ENCODE data around the gene RWDD1. TPM values are rescaled to one million over a fixed set of nuclear protein-coding genes. Genes with fewer than 3 reads are reported as not detected.

The RWDD1 gene
- total RNA-seq, 5 donors from 2014 or later (not counting 1 experiment from before 2014, with no cell fraction given), result 29.3 to 48.9 (median 35.8) TPM

- Histone ChIP-seq H3K9me3 (no peaks in the 10 kb centered on the region), H3K36me3 (ENCODE audit: control insufficient read depth in 2 of 2, extremely low read depth in 1 of 2, insufficient read depth in 1 of 2, low read length in 1 of 2) (peaks cover 0 to 10% of the 10 kb centered on the region in 2 donors), H3K27ac (ENCODE audit: low read length) (peak overlapping the region; percentile 99), H3K4me3 (ENCODE audit: control insufficient read depth in 1 of 2, extremely low read depth in 1 of 2, low read length in 1 of 2) (peak overlapping the region; percentile 92 to 95), H3K27me3 (replicated peaks in 1 of 2; ENCODE audit: control insufficient read depth in 2 of 2, extremely low read depth in 1 of 2, insufficient read depth in 2 of 2, low read length in 1 of 2) (no peaks in the 10 kb centered on the region), H3K4me1 (ENCODE audit: control insufficient read depth in 1 of 2, extremely low read depth in 1 of 2, insufficient read depth in 2 of 2, low read length in 2 of 2) (peaks cover 8 to 25% of the 10 kb centered on the region in 2 experiments)
- Mint-ChIP-seq H3K4me3 (peak overlapping the region; percentile 92 to 100 (median 98)), H3K27ac (peak overlapping the region; percentile 97 to 99), H3K36me3 (peaks cover 16% of the 10 kb centered on the region), H3K27me3 (no peaks in the 10 kb centered on the region), H3K9me3 (no peaks in the 10 kb centered on the region), H3K4me1 (peaks cover 56 to 63% (median 56%) of the 10 kb centered on the region in 3 donors)
- DNase-seq, result no peak
- whole genome bisulfite sequencing (ENCODE audit: insufficient coverage), result no CpG with 5 or more reads among the region's 12 CpGs
- no peak for ATAC-seq (replicated peaks in 1 of 4)
- ChIA-PET CTCF (interaction anchor here (0.5 to 2.3 kb wide), 10 partner anchors 11 to 470 kb away, joined by 3 to 12 read pairs (median 4); no protein-coding TSS in a partner anchor), POLR2A (interaction anchor here (0.5 to 3.6 kb wide), 11 partner anchors 9 to 355 kb away, joined by 3 to 21 read pairs (median 4); partner anchors contain the start of genes TSPYL1 (in 2 of the 2), KPNA5 (in 1 of the 2) and ZUP1 (in 1 of the 2))
Measured at GRCh38 chr6:116571683-116572000, 338 bp downstream of the RWDD1 start.

- Mint-ChIP-seq H3K4me3 (peak overlapping the region; percentile 92 to 100 (median 98)), H3K27me3 (no peaks in the 10 kb centered on the region), H3K4me1 (peaks cover 58 to 69% (median 60%) of the 10 kb centered on the region in 3 donors), H3K36me3 (peaks cover 20% of the 10 kb centered on the region), H3K9me3 (no peaks in the 10 kb centered on the region), H3K27ac (peak overlapping the region; percentile 97 to 99)
- peaks cover 8 to 25% of the 10 kb centered on the region in 2 experiments for H3K4me1 ChIP-seq (ENCODE audit: control insufficient read depth in 1 of 2, extremely low read depth in 1 of 2, insufficient read depth in 2 of 2, low read length in 2 of 2)
- H3K4me3 ChIP-seq (ENCODE audit: control insufficient read depth in 1 of 2, extremely low read depth in 1 of 2, low read length in 1 of 2), result peak overlapping the region; percentile 92 to 95
- H3K36me3 ChIP-seq (ENCODE audit: control insufficient read depth in 2 of 2, extremely low read depth in 1 of 2, insufficient read depth in 1 of 2, low read length in 1 of 2), result peaks cover 0 to 10% of the 10 kb centered on the region in 2 donors
- H3K27ac ChIP-seq (ENCODE audit: low read length), result peak overlapping the region; percentile 99
- POLR2A ChIA-PET, result interaction anchor here (0.7 to 1.3 kb wide), 6 partner anchors 8 to 356 kb away, joined by 3 to 13 read pairs (median 4); partner anchors contain the start of gene KPNA5 (in 1 of the 2)
- ATAC-seq (replicated peaks in 1 of 4) (no peak), DNase-seq (peak in 1 of 35 experiments; percentile 22)
- CTCF ChIA-PET, result interaction anchor here (0.5 to 2.3 kb wide), 11 partner anchors 9 to 333 kb away, joined by 3 to 12 read pairs (median 4); no protein-coding TSS in a partner anchor
- no peaks in the 10 kb centered on the region for H3K27me3 ChIP-seq (replicated peaks in 1 of 2; ENCODE audit: control insufficient read depth in 2 of 2, extremely low read depth in 1 of 2, insufficient read depth in 2 of 2, low read length in 1 of 2)
- H3K9me3 ChIP-seq, result no peaks in the 10 kb centered on the region
- 0% methylated on average over 2 of the region's 7 CpGs for WGBS (ENCODE audit: insufficient coverage)
Measured at GRCh38 chr6:116572162-116572561, 858 bp downstream of the RWDD1 start.

- no peak for DNase-seq
- no peaks in the 10 kb centered on the region for H3K9me3 Mint-ChIP-seq
Measured at GRCh38 chr6:116575227-116575626, 3.9 kb downstream of the RWDD1 start.

GRCh38 chr6:116577486-116577885 lies 6.2 kb downstream of the RWDD1 start:
- Mint-ChIP-seq H3K4me3 (no peak overlapping the region), H3K36me3 (peaks cover 45% of the 10 kb centered on the region), H3K27ac (no peak overlapping the region), H3K27me3 (no peaks in the 10 kb centered on the region), H3K4me1 (peaks cover 60 to 66% (median 61%) of the 10 kb centered on the region in 3 donors), H3K9me3 (no peaks in the 10 kb centered on the region)
- H3K36me3 ChIP-seq (ENCODE audit: control insufficient read depth in 2 of 2, extremely low read depth in 1 of 2, insufficient read depth in 1 of 2, low read length in 1 of 2), result peaks cover 0 to 24% of the 10 kb centered on the region in 2 donors
- H3K4me3 ChIP-seq (ENCODE audit: control insufficient read depth in 1 of 2, extremely low read depth in 1 of 2, low read length in 1 of 2), result no peak overlapping the region
- H3K4me1 ChIP-seq (ENCODE audit: control insufficient read depth in 1 of 2, extremely low read depth in 1 of 2, insufficient read depth in 2 of 2, low read length in 2 of 2), result peaks cover 3 to 7% of the 10 kb centered on the region in 2 experiments
- no peak for ATAC-seq (replicated peaks in 1 of 4)
- H3K27ac ChIP-seq (ENCODE audit: low read length), result no peak overlapping the region
- DNase-seq, result no peak
- WGBS (ENCODE audit: insufficient coverage), result 100% methylated on average over 2 of the region's 5 CpGs
- POLR2A ChIA-PET, result no interaction called here
- CTCF ChIA-PET, result interaction anchor here (0.6 to 1.3 kb wide), 2 partner anchors 15 to 17 kb away, joined by 3 to 4 read pairs; no protein-coding TSS in a partner anchor
- no peaks in the 10 kb centered on the region for H3K27me3 ChIP-seq (replicated peaks in 1 of 2; ENCODE audit: control insufficient read depth in 2 of 2, extremely low read depth in 1 of 2, insufficient read depth in 2 of 2, low read length in 1 of 2)
- H3K9me3 ChIP-seq, result no peaks in the 10 kb centered on the region

More at GRCh38 chr6:116575227-116575626, 3.9 kb downstream of the RWDD1 start:
- peaks cover 8 to 18% of the 10 kb centered on the region in 2 experiments for H3K4me1 ChIP-seq (ENCODE audit: control insufficient read depth in 1 of 2, extremely low read depth in 1 of 2, insufficient read depth in 2 of 2, low read length in 2 of 2)
- Mint-ChIP-seq H3K4me1 (peaks cover 69 to 82% (median 73%) of the 10 kb centered on the region in 3 donors), H3K4me3 (no peak overlapping the region), H3K27me3 (no peaks in the 10 kb centered on the region), H3K36me3 (peaks cover 36% of the 10 kb centered on the region), H3K27ac (no peak overlapping the region)
- H3K27me3 ChIP-seq (replicated peaks in 1 of 2; ENCODE audit: control insufficient read depth in 2 of 2, extremely low read depth in 1 of 2, insufficient read depth in 2 of 2, low read length in 1 of 2), result no peaks in the 10 kb centered on the region
- no peak overlapping the region for H3K4me3 ChIP-seq (ENCODE audit: control insufficient read depth in 1 of 2, extremely low read depth in 1 of 2, low read length in 1 of 2)
- H3K9me3 ChIP-seq, result no peaks in the 10 kb centered on the region
- WGBS (ENCODE audit: insufficient coverage), result no CpG with 5 or more reads among the region's 2 CpGs
- ChIA-PET CTCF (no interaction called here), POLR2A (interaction anchor here in 1 of 2 donors (1.0 kb wide), 1 partner anchor 154 kb away, joined by 5 read pairs; no protein-coding TSS in a partner anchor)
- H3K27ac ChIP-seq (ENCODE audit: low read length), result no peak overlapping the region
- no peak for ATAC-seq (replicated peaks in 1 of 4)
- peaks cover 0 to 13% of the 10 kb centered on the region in 2 donors for H3K36me3 ChIP-seq (ENCODE audit: control insufficient read depth in 2 of 2, extremely low read depth in 1 of 2, insufficient read depth in 1 of 2, low read length in 1 of 2)

- no peaks in the 10 kb centered on the region for H3K27me3 ChIP-seq (replicated peaks in 1 of 2; ENCODE audit: control insufficient read depth in 2 of 2, extremely low read depth in 1 of 2, insufficient read depth in 2 of 2, low read length in 1 of 2)
- H3K36me3 ChIP-seq (ENCODE audit: control insufficient read depth in 2 of 2, extremely low read depth in 1 of 2, insufficient read depth in 1 of 2, low read length in 1 of 2), result peaks cover 0 to 28% of the 10 kb centered on the region in 2 donors
- ChIA-PET CTCF (no interaction called here), POLR2A (no interaction called here)
- peaks cover 0 to under 1% of the 10 kb centered on the region in 2 experiments for H3K4me1 ChIP-seq (ENCODE audit: control insufficient read depth in 1 of 2, extremely low read depth in 1 of 2, insufficient read depth in 2 of 2, low read length in 2 of 2)
- no peak overlapping the region for H3K4me3 ChIP-seq (ENCODE audit: control insufficient read depth in 1 of 2, extremely low read depth in 1 of 2, low read length in 1 of 2)
- no peaks in the 10 kb centered on the region for H3K27me3 Mint-ChIP-seq
- peaks cover 53 to 57% (median 55%) of the 10 kb centered on the region in 3 donors for H3K4me1 Mint-ChIP-seq
- no peak for ATAC-seq (replicated peaks in 1 of 4)
- no peak for DNase-seq
- no peaks in the 10 kb centered on the region for H3K9me3 ChIP-seq
- no peaks in the 10 kb centered on the region for H3K9me3 Mint-ChIP-seq
- no peak overlapping the region for H3K27ac ChIP-seq (ENCODE audit: low read length)
- peaks cover 51% of the 10 kb centered on the region for H3K36me3 Mint-ChIP-seq
- H3K4me3 Mint-ChIP-seq, result no peak overlapping the region
- H3K27ac Mint-ChIP-seq, result no peak overlapping the region
Measured at GRCh38 chr6:116578335-116578734, 7.0 kb downstream of the RWDD1 start.

GRCh38 chr6:116579143-116579542 lies 7.8 kb downstream of the RWDD1 start:
- H3K27me3 ChIP-seq (replicated peaks in 1 of 2; ENCODE audit: control insufficient read depth in 2 of 2, extremely low read depth in 1 of 2, insufficient read depth in 2 of 2, low read length in 1 of 2), result no peaks in the 10 kb centered on the region
- no peak overlapping the region for H3K27ac ChIP-seq (ENCODE audit: low read length)
- Mint-ChIP-seq H3K9me3 (no peaks in the 10 kb centered on the region), H3K36me3 (peaks cover 55% of the 10 kb centered on the region), H3K27ac (no peak overlapping the region), H3K4me1 (peaks cover 45 to 49% (median 47%) of the 10 kb centered on the region in 3 donors), H3K4me3 (no peak overlapping the region), H3K27me3 (no peaks in the 10 kb centered on the region)
- ChIA-PET CTCF (interaction anchor here (0.6 to 0.8 kb wide), 2 partner anchors 45 to 366 kb away, joined by 3 to 4 read pairs; no protein-coding TSS in a partner anchor), POLR2A (interaction anchor here in 1 of 2 donors (0.6 kb wide), 1 partner anchor 242 kb away, joined by 3 read pairs; no protein-coding TSS in a partner anchor)
- H3K36me3 ChIP-seq (ENCODE audit: control insufficient read depth in 2 of 2, extremely low read depth in 1 of 2, insufficient read depth in 1 of 2, low read length in 1 of 2), result peaks cover 3 to 34% of the 10 kb centered on the region in 2 donors
- no peaks in the 10 kb centered on the region for H3K4me1 ChIP-seq (ENCODE audit: control insufficient read depth in 1 of 2, extremely low read depth in 1 of 2, insufficient read depth in 2 of 2, low read length in 2 of 2)
- no peak overlapping the region for H3K4me3 ChIP-seq (ENCODE audit: control insufficient read depth in 1 of 2, extremely low read depth in 1 of 2, low read length in 1 of 2)
- H3K9me3 ChIP-seq, result no peaks in the 10 kb centered on the region
- WGBS (ENCODE audit: insufficient coverage), result no CpG with 5 or more reads among the region's 1 CpG
- no peak for DNase-seq
- no peak for ATAC-seq (replicated peaks in 1 of 4)

Data from T-cell (primary cell).